H1 (cell line): Measurements from ENCODE around the gene SORCS3.

Source experiments
- EP300 ChIP-seq, 2 experiments: IDR thresholded peaks; 1 replicate in 1 of 2; 2 replicates in 1 of 2; pipeline ENCODE4 v1.6.1; 2011 to 2012; ENCODE audit warnings: low read depth in 2 of 2, low read length in 2 of 2, mild to moderate bottlenecking in 2 of 2, borderline replicate concordance in 1 of 2, inconsistent platforms in 1 of 2, moderate library complexity in 1 of 2
- PHF8 ChIP-seq: fragments of 200-600 bp; sonication (generic); conservative IDR thresholded peaks from 2 replicates; pipeline ENCODE4 v1.7.1; 2012; ENCODE audit warnings: low read depth, mild to moderate bottlenecking, inconsistent platforms, low read length, moderate library complexity
- POLR2A ChIP-seq, 2 experiments: IDR thresholded peaks; 1 replicate in 1 of 2; 2 replicates in 1 of 2; pipeline ENCODE4 v1.6.1; 2011; ENCODE audit warnings: low read depth in 2 of 2, low read length in 2 of 2, mild to moderate bottlenecking in 2 of 2; ENCODE audit errors: control extremely low read depth in 1 of 2
- SIRT6 ChIP-seq: IDR thresholded peaks from one replicate; pipeline ENCODE4 v1.7.1; 2012; ENCODE audit warnings: low read length, inconsistent platforms

DNA sequence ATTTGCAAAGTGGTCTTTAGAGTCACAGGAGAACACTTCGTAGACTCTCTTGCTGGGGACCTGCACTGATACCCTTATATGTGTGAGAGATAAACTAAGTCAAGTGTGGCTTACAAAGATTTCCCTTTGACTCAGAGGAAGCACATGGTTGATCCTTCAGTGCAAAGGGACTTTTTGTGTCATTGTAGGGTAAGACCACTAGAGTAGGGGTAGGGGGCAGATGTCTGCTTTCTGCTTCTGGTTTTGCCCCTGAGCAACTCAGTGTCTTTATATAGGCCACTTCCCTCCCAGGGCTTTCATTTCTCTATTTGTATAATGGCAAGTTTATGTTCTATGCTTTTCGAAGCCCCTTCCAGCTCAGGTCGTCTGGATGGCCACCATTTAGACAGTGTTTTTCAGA, 281.7 kb downstream of the SORCS3 start:
- TF ChIP-seq EP300 (IDR thresholded peaks at IDR 0.05; ENCODE audit: borderline replicate concordance in 1 of 2, low read depth in 2 of 2, low read length in 2 of 2) (no peak), POLR2A (IDR thresholded peaks at IDR 0.05; ENCODE audit: control extremely low read depth in 1 of 2, low read depth in 2 of 2, low read length in 2 of 2) (no peak), SIRT6 (no peak), PHF8 (no peak)
